ENCODE measurements around the gene SMAD3. TPM values are rescaled to one million over a fixed set of nuclear protein-coding genes. Genes with fewer than 3 reads are reported as not detected.

Gene SMAD3
- total and polyA plus RNA-seq, 10 of the 15 experiments (the other 5 are each of a cell fraction or from before 2014, with no cell fraction given) = 5.6 to 43.2 (median 16.0) TPM

DNA sequence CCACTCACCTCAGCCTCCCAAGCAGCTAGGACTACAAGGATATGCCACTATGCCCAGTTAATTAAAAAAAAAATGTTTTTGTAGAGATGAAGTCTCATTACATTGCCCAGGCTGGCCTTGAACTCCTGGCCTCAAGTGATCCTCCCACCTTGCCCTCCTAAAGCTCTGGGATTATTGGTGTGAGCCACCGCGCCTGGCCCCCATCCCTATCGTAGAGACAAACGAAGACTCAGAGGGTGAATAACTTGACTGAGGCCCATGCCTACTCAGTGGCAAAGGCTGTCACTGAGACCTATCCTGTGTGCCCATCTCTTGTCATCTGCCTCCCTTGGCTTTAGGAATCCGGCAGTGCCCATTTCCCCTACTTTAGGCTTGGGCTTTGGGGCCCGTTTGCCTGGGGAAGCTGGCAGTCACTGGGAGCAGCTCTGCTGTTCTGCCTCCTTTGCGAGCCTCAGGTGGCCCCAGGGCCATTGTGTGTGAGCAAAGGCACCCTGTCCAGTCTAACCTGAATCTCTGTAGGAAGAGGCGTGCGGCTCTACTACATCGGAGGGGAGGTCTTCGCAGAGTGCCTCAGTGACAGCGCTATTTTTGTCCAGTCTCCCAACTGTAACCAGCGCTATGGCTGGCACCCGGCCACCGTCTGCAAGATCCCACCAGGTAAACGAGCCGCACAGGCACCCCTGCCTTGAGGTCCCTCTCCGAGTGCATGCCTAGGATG is 119.0 kb downstream of the SMAD3 start:
- intact Hi-C loops (cut with micrococcal nuclease; ENCODE audit: unreplicated experiment) = no loop called here

GRCh38 chr15:67185051-67185450 is 119.6 kb downstream of the SMAD3 start:
- no peak overlapping the region for H3K4me3 ChIP-seq
- H3K4me2 ChIP-seq (ENCODE audit: control insufficient read depth, insufficient read depth) = no peak overlapping the region
- no peaks in the 10 kb centered on the region for H3K79me2 ChIP-seq (ENCODE audit: control insufficient read depth, insufficient read depth, low read length)
- H2AFZ ChIP-seq (ENCODE audit: control insufficient read depth, low read depth, low read length) = no peak overlapping the region
- no TSS peak for BruUV-seq (replicated peaks)
- DNase-seq (ENCODE audit: low read depth, low spot score) (no peak), ATAC-seq (no peak), FAIRE-seq (no peak)
- CTCF ChIA-PET = no interaction called here
- intact Hi-C loops (cut with micrococcal nuclease; ENCODE audit: unreplicated experiment) (no loop called here), in situ Hi-C loops (cut with MboI) (no loop called here)
- no peaks in the 10 kb centered on the region; the same call in 1 of the 2 replicates for H3K4me1 ChIP-seq (ENCODE audit: control insufficient read depth, insufficient read depth, low read length)
- no peak overlapping the region for H3K9ac ChIP-seq (ENCODE audit: control insufficient read depth, insufficient read depth, low read length)
- RAD21 ChIA-PET (ENCODE audit: unreplicated experiment) = no interaction called here
- no peaks in the 10 kb centered on the region for H4K20me1 ChIP-seq (ENCODE audit: control insufficient read depth, insufficient read depth)
- H3K27me3 ChIP-seq (replicated peaks in 1 of 2; ENCODE audit: control insufficient read depth in 2 of 2, insufficient read depth in 2 of 2, low read length in 1 of 2) = no peaks in the 10 kb centered on the region
- POLR2A ChIA-PET = no interaction called here
- no peaks in the 10 kb centered on the region for H3K9me3 ChIP-seq (replicated peaks; ENCODE audit: control insufficient read depth, insufficient read depth, low read length)
- SMC1A ChIA-PET (ENCODE audit: uncharacterized antibody, unreplicated experiment) = interaction anchor here (1.2 kb wide), 1 partner anchor 247 kb away, joined by 4 read pairs; no protein-coding TSS in a partner anchor
- WGBS (ENCODE audit: insufficient coverage, insufficient replicate concordance, low lambda C conversion rate, missing lambda C conversion rate) = 82% methylated on average over 6 of the region's 6 CpGs
- H3K27ac ChIP-seq (ENCODE audit: control insufficient read depth, insufficient read depth) = no peak overlapping the region
- peaks cover 25 to 43% of the 10 kb centered on the region in 2 experiments for H3K36me3 ChIP-seq (ENCODE audit: control insufficient read depth in 2 of 2, insufficient read depth in 2 of 2, low read length in 1 of 2)
- TF ChIP-seq POLR2A (IDR thresholded peaks at IDR 0.05; ENCODE audit: low read depth, low read length) (peak; percentile 9; the same call in 1 of the 2 replicates), ESRRA (IDR thresholded peaks at IDR 0.05; ENCODE audit: low read length) (no peak), ATF2 (IDR thresholded peaks at IDR 0.05; ENCODE audit: low read length) (no peak)

More for the DNA sequence above, 119.0 kb downstream of the SMAD3 start:
- H3K27ac ChIP-seq (ENCODE audit: control insufficient read depth, insufficient read depth) = no peak overlapping the region
- CTCF ChIA-PET = interaction anchor here (1.1 kb wide), 1 partner anchor 239 kb away, joined by 4 read pairs; no protein-coding TSS in a partner anchor
- H3K9me3 ChIP-seq (replicated peaks; ENCODE audit: control insufficient read depth, insufficient read depth, low read length) = no peaks in the 10 kb centered on the region
- no peak overlapping the region for H2AFZ ChIP-seq (ENCODE audit: control insufficient read depth, low read depth, low read length)
- 94% methylated on average over 18 of the region's 18 CpGs for WGBS (ENCODE audit: insufficient coverage, insufficient replicate concordance, low lambda C conversion rate, missing lambda C conversion rate)
- ATAC-seq = no peak
- H3K4me3 ChIP-seq = no peak overlapping the region
- TF ChIP-seq NRF1 (conservative IDR thresholded peaks at IDR 0.05; ENCODE audit: low read depth, low read length) (no peak), EZH2 (IDR thresholded peaks at IDR 0.05; ENCODE audit: borderline replicate concordance, control insufficient read depth, low read depth, low read length) (no peak), CEBPB (IDR thresholded peaks at IDR 0.05; ENCODE audit: borderline replicate concordance in 1 of 2, low read depth in 2 of 2, low read length in 2 of 2) (no peak), ZNF384 (IDR thresholded peaks at IDR 0.05; ENCODE audit: borderline replicate concordance, low read depth, low read length) (no peak), NFYB (IDR thresholded peaks at IDR 0.05; ENCODE audit: insufficient read depth, low read depth, low read length) (no peak), NR2F1 (conservative IDR thresholded peaks at IDR 0.05) (no peak), SPI1 (IDR thresholded peaks at IDR 0.05; ENCODE audit: borderline replicate concordance, insufficient read depth, low read depth, low read length) (no peak), ASH2L (IDR thresholded peaks at IDR 0.05; ENCODE audit: borderline replicate concordance, low read depth) (no peak), IKZF1 (conservative IDR thresholded peaks at IDR 0.05) (no peak)
- H3K4me2 ChIP-seq (ENCODE audit: control insufficient read depth, insufficient read depth) = no peak overlapping the region
- BruUV-seq (replicated peaks) = no TSS peak
- RAD21 ChIA-PET (ENCODE audit: unreplicated experiment) = interaction anchor here (1.2 kb wide), 1 partner anchor 83 kb away, joined by 4 read pairs; no protein-coding TSS in a partner anchor
- peaks cover 23 to 44% of the 10 kb centered on the region in 2 experiments for H3K36me3 ChIP-seq (ENCODE audit: control insufficient read depth in 2 of 2, insufficient read depth in 2 of 2, low read length in 1 of 2)
- H4K20me1 ChIP-seq (ENCODE audit: control insufficient read depth, insufficient read depth) = no peaks in the 10 kb centered on the region
- in situ Hi-C loops (cut with MboI) = no loop called here
- POLR2A ChIA-PET = no interaction called here
- no peaks in the 10 kb centered on the region; the same call in 1 of the 2 replicates for H3K4me1 ChIP-seq (ENCODE audit: control insufficient read depth, insufficient read depth, low read length)
- H3K9ac ChIP-seq (ENCODE audit: control insufficient read depth, insufficient read depth, low read length) = no peak overlapping the region
- no peaks in the 10 kb centered on the region for H3K79me2 ChIP-seq (ENCODE audit: control insufficient read depth, insufficient read depth, low read length)
- DNase-seq (ENCODE audit: low read depth, low spot score) = no peak
- no peak for FAIRE-seq
- SMC1A ChIA-PET (ENCODE audit: uncharacterized antibody, unreplicated experiment) = no interaction called here
- no peaks in the 10 kb centered on the region for H3K27me3 ChIP-seq (replicated peaks in 1 of 2; ENCODE audit: control insufficient read depth in 2 of 2, insufficient read depth in 2 of 2, low read length in 1 of 2)
